SU-DHL-6 (cell line): Measurements from ENCODE around the gene RABL6.

Experiments
- CTCF ChIP-seq: fragments of 200-600 bp; sonication (generic); IDR thresholded peaks from one replicate; pipeline ENCODE4 v1.5.1; 2017; ENCODE audit warnings: antibody characterized with exemption, mild to moderate bottlenecking, low read length, moderate library complexity; ENCODE audit not compliant: insufficient read depth, poor library complexity, severe bottlenecking
- EZH2phosphoT487 ChIP-seq: fragments of 200-600 bp; sonication (generic), shearing (Covaris generic); conservative IDR thresholded peaks from 2 replicates; pipeline ENCODE4 v1.6.1; 2018; ENCODE audit warnings: mild to moderate bottlenecking, antibody characterized with exemption, low read length, moderate library complexity, mixed read lengths

DNA sequence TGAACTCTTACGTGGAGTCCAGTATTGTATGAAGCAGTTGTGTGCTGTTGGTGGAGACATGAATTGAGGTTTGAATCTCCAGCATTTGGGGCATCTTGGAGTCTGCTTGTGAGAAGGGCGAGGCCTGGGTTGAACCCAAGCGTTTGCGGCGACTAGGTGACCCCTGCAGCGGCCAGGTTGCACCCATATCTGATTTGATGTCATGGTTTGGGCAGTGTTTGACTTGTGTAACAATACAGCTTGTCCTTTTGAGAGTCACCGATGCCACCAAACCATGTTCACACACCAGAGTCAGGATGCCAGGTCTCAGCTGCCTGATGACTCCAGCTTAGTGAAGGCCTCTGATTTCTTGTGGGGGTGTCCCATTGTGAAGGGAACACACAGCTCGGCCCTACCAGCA lies 80.7 kb downstream of the RABL6 start:
- TF ChIP-seq CTCF (no peak), EZH2phosphoT487 (no peak)
